ENCODE data around the gene MZT1.

MZT1 gene

GRCh38 chr13:72692884-72693514 lies 34.4 kb downstream of the MZT1 start:
- no peaks in the 10 kb centered on the region for H3K4me1 ChIP-seq (ENCODE audit: insufficient read depth, poor library complexity, severe bottlenecking)
- no peak for TF ChIP-seq CTCF (IDR thresholded peaks at IDR 0.05; ENCODE audit: poor library complexity, severe bottlenecking)
- ATAC-seq (ENCODE audit: low read depth) (no peak), DNase-seq (ENCODE audit: low spot score) (no peak)
- no peaks in the 10 kb centered on the region for H3K9me3 ChIP-seq (ENCODE audit: severe bottlenecking)
- H3K27ac ChIP-seq (ENCODE audit: poor library complexity, severe bottlenecking), result no peak overlapping the region
- H3K4me3 ChIP-seq (ENCODE audit: severe bottlenecking), result no peak overlapping the region
- no peaks in the 10 kb centered on the region for H3K36me3 ChIP-seq (ENCODE audit: low read depth)
- no peaks in the 10 kb centered on the region for H3K27me3 ChIP-seq (ENCODE audit: insufficient read depth, poor library complexity, severe bottlenecking)

GRCh38 chr13:72689181-72689696 lies 38.2 kb downstream of the MZT1 start:
- Histone ChIP-seq H3K4me1 (ENCODE audit: insufficient read depth, poor library complexity, severe bottlenecking) (no peaks in the 10 kb centered on the region), H3K9me3 (ENCODE audit: severe bottlenecking) (no peaks in the 10 kb centered on the region)

GRCh38 chr13:72686766-72687165 lies 40.7 kb downstream of the MZT1 start:
- Histone ChIP-seq H3K36me3 (ENCODE audit: low read depth) (no peaks in the 10 kb centered on the region), H3K9me3 (ENCODE audit: severe bottlenecking) (no peaks in the 10 kb centered on the region), H3K4me3 (ENCODE audit: severe bottlenecking) (no peak overlapping the region), H3K27me3 (ENCODE audit: insufficient read depth, poor library complexity, severe bottlenecking) (no peaks in the 10 kb centered on the region), H3K4me1 (ENCODE audit: insufficient read depth, poor library complexity, severe bottlenecking) (no peaks in the 10 kb centered on the region), H3K27ac (ENCODE audit: poor library complexity, severe bottlenecking) (no peak overlapping the region)
- no peak for ATAC-seq (ENCODE audit: low read depth)
- TF ChIP-seq CTCF (IDR thresholded peaks at IDR 0.05; ENCODE audit: poor library complexity, severe bottlenecking), result no peak
- no peak for DNase-seq (ENCODE audit: low spot score)

More at GRCh38 chr13:72689181-72689696, 38.2 kb downstream of the MZT1 start:
- Histone ChIP-seq H3K36me3 (ENCODE audit: low read depth) (no peaks in the 10 kb centered on the region), H3K27me3 (ENCODE audit: insufficient read depth, poor library complexity, severe bottlenecking) (no peaks in the 10 kb centered on the region), H3K4me3 (ENCODE audit: severe bottlenecking) (no peak overlapping the region), H3K27ac (ENCODE audit: poor library complexity, severe bottlenecking) (no peak overlapping the region)
- ATAC-seq (ENCODE audit: low read depth) (no peak), DNase-seq (ENCODE audit: low spot score) (no peak)
- no peak for TF ChIP-seq CTCF (IDR thresholded peaks at IDR 0.05; ENCODE audit: poor library complexity, severe bottlenecking)

GRCh38 chr13:72680353-72680752 lies 47.1 kb downstream of the MZT1 start:
- no peaks in the 10 kb centered on the region for H3K36me3 ChIP-seq (ENCODE audit: low read depth)
- ATAC-seq (ENCODE audit: low read depth) (no peak), DNase-seq (ENCODE audit: low spot score) (no peak)
- H3K27me3 ChIP-seq (ENCODE audit: insufficient read depth, poor library complexity, severe bottlenecking), result no peaks in the 10 kb centered on the region
- no peaks in the 10 kb centered on the region for H3K9me3 ChIP-seq (ENCODE audit: severe bottlenecking)
- H3K27ac ChIP-seq (ENCODE audit: poor library complexity, severe bottlenecking), result no peak overlapping the region
- no peak for TF ChIP-seq CTCF (IDR thresholded peaks at IDR 0.05; ENCODE audit: poor library complexity, severe bottlenecking)
- no peak overlapping the region for H3K4me3 ChIP-seq (ENCODE audit: severe bottlenecking)
- H3K4me1 ChIP-seq (ENCODE audit: insufficient read depth, poor library complexity, severe bottlenecking), result no peaks in the 10 kb centered on the region

GRCh38 chr13:72678312-72678711 lies 49.1 kb downstream of the MZT1 start:
- DNase-seq (ENCODE audit: low spot score), result no peak
- Histone ChIP-seq H3K27me3 (ENCODE audit: insufficient read depth, poor library complexity, severe bottlenecking) (no peaks in the 10 kb centered on the region), H3K9me3 (ENCODE audit: severe bottlenecking) (no peaks in the 10 kb centered on the region), H3K36me3 (ENCODE audit: low read depth) (no peaks in the 10 kb centered on the region), H3K4me3 (ENCODE audit: severe bottlenecking) (no peak overlapping the region), H3K27ac (ENCODE audit: poor library complexity, severe bottlenecking) (no peak overlapping the region), H3K4me1 (ENCODE audit: insufficient read depth, poor library complexity, severe bottlenecking) (no peaks in the 10 kb centered on the region)
- no peak for ATAC-seq (ENCODE audit: low read depth)
- TF ChIP-seq CTCF (IDR thresholded peaks at IDR 0.05; ENCODE audit: poor library complexity, severe bottlenecking), result no peak
